NCI-H2196 treated with DMSO at 0.1 percent for 48 hours (cell line): ENCODE data around the gene STK33.

ENCODE experiments used
- DNase-seq: peaks from one replicate; lab custom pipeline; 2025; ENCODE audit not compliant: unreplicated experiment; lab: John Stamatoyannopoulos, UW

The STK33 gene

DNA sequence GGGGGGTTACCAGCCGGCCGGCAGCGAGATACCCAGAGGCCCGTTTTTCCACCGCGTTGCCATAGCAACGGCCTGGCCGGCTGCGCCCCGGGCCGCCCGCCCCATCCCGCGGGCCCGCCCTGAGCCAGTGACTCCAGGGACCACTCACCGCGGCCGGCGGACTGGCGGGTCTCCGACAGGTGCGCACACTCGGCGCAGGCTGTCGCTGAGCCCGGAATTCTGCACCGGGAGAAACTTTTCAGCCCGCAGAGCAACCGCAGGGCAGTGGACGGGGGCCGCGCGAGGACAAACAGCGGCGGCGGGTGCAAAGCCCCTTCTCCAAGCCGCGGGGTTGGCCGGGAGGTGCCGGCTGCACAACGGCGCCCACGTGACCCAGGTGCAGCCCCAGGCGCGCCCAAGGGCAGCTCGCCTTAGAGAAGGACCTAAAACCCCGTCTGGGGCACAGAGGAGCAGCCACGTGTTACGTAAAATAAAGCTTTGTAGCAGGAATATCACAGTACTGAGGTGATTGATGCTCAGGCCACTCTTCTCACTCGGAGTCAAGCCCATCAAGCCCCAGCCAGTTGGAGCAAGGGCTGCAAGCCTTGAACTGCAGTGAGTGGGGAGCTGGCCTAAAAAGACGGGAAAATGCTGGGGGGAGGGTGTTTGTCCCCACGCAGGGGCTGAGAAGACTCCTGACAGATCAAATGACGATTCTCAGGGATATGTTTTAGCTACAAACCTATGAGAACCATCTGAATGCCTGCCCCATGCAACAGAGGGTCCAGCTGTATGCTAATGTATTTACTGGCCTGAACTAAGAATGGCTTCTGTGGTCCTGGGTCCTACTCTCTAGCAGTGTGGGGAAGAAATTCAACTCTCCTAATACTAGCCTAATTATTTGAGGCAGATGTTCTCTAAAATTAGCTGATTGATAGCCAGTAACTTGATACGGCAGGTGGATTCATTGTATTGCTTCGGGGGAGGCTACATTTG, at the start of gene STK33:
STK33 (minus strand) TSS at position 294 of the 975 bp plus-strand sequence. CDS start 119,323 bp downstream, outside the sequence.
- DNase-seq: peak; percentile 51

DNA sequence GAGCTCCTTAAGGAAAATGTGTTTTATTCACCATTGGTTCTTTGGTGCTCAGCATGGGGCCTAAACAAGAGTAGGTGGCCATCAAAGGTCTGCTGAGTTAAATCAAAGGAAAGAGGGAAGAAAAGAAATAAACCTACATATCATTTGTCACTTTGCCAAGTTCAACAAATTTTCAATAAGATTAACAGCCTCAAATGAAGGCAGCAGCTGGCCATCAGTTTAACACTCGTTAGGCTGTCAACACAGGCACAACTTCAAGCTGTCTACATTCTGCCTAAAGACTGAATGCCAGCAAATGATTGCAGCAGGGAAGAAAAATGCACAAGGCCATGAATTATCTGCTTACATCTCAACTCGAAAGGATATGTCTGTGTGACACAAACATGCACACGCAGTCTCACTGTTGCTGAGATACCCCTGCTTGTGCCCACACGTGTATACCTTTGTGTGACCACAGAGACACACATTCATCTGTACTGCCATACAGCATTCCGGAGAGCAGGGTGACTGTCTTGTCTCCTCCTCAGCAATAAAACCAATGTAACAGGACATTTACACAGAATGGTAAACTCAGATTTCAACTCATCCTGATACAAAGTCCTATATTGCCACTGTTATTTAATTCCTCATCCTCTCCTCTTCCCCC, 48.3 kb upstream of the STK33 start:
- no peak for DNase-seq

DNA sequence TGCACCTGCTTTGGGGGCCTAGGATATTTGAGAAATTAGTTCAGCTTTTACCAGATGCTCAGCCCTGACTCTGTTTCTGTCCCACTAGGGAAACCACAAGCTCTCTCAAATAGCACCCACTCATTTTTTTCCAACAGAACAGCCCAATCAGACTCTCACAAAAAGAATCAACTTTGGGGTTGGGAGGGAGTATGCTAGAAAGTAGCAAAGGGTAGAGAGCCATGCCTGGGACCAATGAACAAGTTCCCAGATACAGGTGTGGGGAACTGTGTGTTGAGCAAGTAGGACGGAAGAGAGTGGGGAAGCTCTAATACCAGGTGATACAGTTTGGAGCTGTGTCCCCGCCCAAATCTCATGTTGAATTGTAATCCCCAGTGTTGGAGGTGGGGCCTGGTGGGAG, 47.3 kb upstream of the STK33 start:
- no peak for DNase-seq

DNA sequence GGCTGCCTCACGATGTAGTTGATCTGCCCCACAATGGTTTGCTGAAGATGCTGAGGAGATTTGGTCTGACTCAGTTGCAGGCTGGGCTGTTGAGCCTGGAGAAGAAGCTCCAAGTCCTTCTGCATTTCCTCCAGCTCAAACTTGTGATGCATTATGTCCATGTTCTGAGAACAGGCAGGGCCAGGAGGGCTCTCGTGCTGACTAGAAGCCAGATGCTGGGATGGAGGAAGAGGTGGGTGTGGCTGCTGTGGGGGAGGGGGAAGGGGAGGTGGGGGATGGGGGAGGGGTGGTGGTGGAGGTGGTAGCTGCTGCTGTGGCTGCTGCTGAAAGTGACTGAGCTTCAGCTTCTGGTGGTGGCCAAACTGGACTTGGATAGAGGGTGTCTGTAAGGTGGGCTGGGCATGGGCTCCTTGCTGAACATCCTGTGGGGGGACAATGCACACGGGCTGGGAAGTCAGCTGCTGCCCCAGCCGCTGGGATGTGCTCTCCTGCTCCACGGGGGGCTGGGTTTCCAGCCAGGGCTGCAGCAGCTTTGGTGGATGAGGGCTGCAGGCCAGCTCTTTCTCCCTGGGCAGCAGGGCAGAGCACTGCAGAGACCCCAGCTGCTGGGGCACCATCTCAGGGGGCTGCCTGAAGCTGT, 46.4 kb upstream of the STK33 start:
- DNase-seq: no peak

DNA sequence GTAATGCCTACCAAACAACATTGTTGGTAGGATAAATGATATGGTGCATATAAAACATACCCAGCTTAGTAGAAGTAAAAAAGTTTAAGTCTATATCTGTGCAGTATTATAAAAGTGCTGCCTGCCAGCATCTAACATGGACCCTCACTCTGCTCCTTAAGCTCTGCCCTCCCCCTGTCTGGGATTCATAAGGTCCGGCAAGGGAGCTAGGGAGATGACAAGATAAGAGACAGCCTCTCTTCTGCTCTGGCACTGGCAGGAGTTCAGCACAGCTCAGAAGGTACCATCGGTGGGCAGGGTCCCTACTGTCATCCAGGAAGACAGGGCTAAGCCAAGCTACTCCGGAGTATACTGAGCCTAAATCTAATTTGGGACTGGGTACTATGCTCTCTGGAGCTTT, 45.6 kb upstream of the STK33 start:
- DNase-seq: no peak

DNA sequence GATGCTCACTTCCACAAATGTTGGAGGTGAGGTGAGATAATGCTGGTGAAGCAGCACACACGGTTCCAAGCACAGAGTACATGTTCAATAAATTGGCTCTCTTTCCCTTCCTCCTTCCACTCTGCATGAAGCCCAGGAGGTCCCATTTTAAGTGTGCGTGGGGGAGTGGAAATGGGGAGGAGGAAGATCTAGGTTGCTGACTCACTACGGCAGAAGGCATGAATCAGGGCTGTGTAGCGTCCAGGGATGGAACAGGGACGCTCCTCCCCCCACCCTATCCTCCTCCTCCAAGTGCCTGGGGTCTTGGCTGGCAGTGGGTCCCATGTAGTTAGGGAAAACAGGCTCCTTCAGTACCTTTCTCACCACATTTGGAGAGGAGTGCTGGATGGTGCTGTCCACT, 44.3 kb upstream of the STK33 start:
- DNase-seq: no peak

DNA sequence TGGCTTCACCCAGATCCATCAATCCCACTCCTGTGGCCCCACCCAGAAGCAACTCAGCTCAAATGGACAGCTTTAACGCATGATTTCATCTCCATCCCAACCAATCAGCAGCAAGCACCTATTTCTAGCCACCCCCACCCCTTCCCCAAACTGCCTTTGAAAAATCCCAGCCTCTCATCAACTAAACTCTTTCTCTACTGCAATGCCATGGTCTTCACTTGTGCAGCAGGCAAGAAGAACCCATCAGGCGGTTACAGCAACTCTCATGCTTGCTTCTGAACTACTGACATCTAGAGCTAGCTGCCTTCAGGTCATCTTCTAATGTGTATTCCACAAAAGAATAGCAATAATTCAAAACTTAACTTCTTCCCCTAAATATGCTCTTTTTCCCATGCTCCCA, 42.1 kb upstream of the STK33 start:
- DNase-seq: no peak

DNA sequence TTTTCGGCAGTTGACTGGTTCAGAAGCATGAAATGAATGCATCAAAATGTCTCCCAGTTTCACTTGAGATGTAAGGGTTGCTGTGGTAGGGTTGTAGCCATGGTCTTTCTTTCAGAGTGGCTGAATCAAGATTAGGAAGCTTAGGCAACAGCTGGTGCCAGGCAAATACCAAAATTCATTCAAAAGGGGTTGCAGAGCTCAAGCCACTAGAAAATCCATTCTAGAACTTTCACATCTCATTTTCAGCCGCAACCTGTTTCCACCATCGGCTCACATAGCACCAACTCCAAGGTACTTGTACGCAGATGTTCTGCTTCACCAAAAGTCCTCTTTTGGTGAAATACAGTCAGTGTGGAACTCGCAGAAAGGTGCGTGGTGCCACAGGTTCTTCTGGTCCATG, 40.5 kb upstream of the STK33 start:
- no peak for DNase-seq

DNA sequence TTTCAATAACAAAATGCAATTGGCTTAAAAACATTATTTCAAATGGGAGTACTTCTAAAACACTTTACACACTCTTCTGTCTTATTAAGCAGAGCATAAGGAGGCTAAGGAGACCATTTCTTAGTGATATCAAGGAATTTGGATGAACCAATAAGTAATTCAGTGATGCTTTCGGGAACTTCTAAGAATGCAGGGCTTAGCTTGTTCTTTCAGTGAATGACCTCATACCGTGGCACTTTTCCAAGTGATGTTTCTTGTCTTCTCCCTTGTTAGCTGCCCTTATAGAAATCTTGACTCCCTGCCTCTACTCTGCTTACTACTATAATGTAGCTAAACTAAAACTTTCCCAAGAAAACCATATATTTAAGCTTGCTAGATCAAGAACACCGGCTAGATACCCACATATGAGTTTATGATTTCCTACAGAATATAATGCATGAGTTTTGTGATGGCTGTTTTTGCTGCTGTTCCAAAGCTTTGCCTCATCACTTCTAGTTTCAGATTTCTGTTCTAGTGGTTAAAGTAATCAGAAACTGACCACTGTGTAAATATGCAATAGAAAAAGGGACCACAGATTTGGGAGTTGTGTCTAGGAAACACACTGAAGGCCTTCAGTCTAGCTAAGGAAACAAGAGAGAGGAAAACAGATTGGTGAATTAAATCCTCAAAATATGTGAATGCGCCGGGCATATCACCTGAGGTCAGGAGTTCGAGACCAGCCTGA, 37.5 kb upstream of the STK33 start:
- no peak for DNase-seq

DNA sequence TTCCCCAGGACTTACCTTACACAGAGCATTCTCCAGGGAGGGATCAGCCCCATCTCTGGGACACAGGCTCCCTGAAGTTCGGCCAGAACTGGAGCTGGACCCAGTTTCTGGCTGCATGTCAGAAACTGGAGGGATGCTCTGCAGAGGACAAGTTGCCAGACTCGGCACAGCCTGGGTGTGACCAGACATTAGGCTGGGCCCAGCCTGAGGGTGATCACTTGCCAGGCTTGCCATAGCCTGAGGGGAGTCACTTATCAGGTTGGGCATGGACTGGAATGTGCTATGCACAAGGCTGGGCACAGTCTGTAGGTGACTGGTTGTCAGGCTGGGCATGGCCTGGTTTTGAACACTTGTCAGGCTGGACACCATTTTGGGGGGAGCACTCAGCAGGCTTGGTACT, 30.7 kb upstream of the STK33 start:
- DNase-seq: no peak

DNA sequence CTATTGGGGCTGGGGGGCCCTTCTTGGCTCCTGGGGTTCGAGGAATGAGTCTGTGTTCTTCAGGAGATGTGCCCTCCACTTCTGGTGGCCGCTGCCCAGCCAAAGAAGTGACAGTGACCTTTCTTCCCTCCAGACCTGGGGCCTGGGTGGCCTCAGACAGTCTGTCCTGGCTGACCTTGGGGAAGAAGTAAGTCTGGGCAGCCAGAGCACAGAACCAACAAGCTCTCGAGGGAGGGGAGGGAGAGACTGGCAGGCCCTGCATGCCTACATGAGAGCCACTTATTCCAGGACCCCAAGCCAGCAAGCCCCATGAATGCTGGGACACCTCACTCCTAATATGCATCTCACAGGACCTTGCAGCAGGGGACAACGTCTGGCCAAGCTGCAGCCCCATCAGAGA, 27.1 kb upstream of the STK33 start:
- DNase-seq: no peak

DNA sequence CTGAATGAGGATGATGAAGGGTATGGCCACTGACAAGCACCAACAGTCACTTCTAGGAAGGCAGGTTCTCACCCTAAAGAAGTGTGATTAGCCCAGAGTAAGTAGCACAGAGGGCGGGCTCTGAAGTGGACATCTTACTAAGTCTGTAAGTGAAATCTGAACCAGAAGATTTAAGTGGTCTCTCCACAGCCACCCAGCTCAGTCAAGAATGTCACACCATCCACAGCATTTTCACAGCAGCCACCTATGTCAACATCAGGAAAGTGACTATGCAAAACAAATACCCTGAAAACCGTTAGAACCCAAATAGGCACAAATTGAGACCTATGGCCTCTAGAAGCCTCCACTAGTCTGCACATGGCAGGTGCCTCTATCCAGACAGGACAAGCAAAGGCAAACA, 23.0 kb upstream of the STK33 start:
- no peak for DNase-seq

DNA sequence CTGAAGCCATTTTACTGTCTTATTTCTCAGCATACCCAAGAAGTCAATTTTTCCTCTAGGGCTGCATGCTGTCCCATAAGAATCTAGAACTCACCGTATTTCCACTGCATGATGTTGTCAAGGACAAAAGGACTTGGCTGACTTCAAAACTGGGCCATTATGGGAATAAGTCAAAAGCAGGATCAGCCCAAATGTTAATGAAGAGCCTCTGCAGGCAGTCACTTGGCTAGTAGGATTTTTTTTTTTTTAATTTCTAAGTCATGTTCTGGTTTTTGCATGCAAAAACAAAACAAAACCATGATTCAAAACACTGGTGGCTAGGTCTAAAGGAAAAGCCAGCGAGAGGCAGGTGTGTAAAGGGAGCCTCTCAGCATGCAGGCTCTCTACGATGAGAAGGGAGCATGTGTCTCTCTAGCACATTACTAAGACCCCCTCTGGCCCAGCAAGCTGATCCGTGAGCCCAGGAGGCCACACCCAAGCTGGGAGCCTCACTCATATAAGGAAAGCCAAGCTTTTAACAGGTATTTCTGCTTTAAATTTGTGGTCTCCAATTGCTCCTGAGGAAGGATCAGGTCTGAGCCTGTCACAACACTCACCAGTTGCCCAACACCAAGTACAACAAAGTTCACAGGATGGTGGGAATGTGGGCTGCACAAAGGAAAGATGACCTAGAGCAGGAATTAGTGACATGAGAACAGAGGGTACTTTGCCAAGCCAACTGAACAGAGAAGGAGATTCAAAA, 21.4 kb upstream of the STK33 start:
- DNase-seq: no peak

DNA sequence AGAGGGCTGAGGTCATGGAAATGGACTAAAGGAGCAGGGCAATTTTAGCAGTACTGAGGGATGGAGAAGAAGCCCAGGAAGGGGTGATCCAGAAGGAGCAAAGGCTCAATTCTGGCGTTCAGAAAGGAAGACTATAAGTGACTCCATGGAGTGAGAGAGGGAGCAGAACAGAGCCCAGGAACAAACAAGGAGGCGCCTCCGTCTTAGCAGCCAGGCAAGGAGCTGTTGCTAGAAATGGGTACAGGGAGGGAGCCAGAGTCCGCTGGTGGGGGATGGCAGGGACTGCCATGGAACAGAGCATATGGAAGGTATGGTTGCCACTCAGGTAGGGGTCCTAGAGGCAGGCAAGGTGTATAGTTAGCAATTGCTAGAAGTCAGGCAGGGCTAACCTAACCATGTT, 20.5 kb upstream of the STK33 start:
- no peak for DNase-seq

DNA sequence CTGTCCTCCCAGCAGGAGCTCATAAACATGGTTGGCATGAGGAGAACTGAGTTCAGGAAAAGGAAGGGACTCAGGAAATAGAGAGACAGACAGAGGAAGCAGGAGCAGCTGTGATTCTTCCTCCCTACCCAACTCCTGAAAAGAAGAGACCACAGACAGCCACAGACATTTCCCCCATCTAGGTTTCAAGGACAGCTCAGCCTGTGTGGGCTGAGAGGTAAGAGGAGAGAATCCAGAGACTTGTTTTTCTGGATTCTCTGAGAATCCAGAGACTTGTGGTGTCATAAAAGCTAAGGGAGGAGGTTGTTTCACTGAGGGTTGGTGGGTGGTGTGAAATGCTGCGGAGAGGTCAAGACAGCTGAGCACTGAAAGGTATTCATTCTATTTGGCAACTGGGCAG, 19.0 kb upstream of the STK33 start:
- DNase-seq: no peak

DNA sequence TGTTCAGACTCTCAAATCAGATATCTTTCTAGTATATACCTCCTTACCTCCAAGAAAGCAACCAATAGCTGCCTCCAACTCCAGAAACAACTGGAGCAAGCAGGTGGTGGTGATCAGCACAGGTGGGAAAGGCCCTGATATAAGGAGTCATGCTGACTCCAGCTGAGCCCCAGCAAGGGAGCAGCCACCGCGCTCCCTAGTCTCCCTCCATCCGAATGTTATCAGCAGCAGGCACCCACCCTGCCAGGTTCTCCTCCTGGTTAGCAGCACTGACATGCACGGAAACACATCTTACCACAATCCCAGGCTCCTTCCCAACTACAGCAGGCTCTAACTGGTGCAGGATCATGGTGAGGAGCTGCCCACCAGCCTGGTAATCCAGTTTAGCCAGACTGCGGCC, 18.5 kb upstream of the STK33 start:
- no peak for DNase-seq

DNA sequence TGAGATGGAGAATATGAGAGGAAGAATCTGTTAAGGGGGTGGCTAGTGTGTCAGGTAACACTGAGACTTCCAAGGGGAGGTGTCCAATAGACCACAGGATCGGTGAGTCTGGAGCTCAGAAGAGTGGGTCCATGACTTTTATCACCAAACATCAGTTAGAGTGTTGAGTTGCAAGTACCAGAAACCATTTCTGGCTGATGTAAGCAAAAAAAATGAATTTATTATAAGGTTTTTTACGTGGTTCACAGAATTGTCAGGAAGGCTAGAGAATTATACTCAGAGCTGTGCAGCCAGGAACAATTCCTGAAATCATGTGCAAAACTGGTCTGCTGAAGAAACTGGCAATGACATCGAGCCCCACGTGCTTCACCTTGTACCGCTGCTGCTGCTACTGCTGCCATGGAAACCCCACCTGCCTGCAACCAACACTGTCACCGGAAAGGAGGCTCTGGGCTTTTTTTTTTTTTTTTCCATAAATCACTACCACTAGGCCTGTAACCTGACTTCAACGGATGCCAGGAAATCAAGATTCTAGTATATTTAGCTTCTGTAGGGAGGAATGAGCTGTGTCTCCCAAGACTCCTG, 16.6 kb upstream of the STK33 start:
- DNase-seq: no peak

DNA sequence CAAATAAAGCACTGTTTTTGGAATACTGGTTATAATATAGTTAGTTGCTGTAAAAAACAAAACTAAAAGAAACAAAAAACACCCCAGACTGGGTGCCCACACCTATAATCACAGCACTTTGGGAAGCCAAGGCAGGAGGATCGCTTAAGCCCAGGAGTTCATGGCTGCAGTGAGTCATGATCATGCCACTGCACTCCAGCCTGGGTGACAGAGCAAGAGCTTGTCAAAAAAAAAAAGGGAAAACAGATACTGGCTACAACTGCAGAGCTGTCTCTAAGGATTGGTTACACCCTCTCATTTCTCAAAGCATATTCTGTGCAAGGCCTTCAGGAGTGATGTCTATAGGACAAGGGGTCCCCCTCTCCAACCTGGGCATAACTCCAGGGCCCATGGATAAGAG, 14.6 kb upstream of the STK33 start:
- DNase-seq: no peak

DNA sequence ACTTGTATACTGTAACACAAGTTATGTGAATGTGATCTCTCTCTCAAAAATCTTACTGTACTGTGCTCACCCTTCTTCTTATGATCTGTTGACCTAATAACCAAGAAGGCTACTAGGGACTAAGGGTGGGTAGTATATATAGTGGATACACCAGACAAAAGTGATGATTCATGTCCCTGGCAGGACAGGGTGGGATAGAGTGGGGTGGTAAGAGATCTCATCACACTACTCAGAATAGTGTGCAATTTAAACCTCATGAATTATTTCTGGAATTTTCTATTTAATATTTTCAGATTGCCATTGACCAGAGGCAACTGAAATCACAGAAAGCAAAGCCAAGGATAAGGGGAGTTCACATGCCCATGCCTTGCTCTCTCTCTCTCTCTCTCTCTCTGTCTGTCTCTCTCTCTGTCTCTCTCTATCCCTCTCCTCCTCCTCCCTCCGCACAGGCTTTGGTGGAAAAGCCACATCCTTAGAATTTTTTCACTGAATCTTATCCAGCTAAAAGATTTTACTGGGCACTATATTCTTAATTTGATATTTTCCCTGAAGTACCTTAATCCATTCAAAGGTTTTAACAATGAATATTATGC, 12.0 kb upstream of the STK33 start:
- no peak for DNase-seq
